K562 (cell line): ENCODE results near the gene ST6GALNAC6. TPM values are rescaled to one million over a fixed set of nuclear protein-coding genes. Genes with fewer than 3 reads are reported as not detected.
A peak's percentile ranks its signal among the peaks of the same experiment; 100 is the strongest.

Experiments used
- ATAC-seq: fragments of 200-7000 bp; cut with Tn5 transposase; 3 replicates; pipeline ENCODE4 v1.9.1; 2020; ENCODE audit warnings: moderate library complexity
- BruUV-seq: library from RNA; stranded (reverse); fragments of 400-500 nt; replicated peaks from 2 replicates; lab custom pipeline; 2021; lab: Mats Ljungman, UMichigan
- CTCF ChIA-PET: fragments of 300-600 bp; formaldehyde crosslinking; extraction: SDS; loops from one replicate; lab custom pipeline; 2021; ENCODE audit warnings: low intra/inter-chr PET ratio; lab: Yijun Ruan, JAX
- POLR2A ChIA-PET: fragments of 300-600, 350-650 bp; sonication (Branson Sonifier 250); formaldehyde crosslinking; extraction: SDS; loops from one replicate; lab custom pipeline; 2021; ENCODE audit warnings: antibody characterized with exemption, inconsistent platforms; lab: Yijun Ruan, JAX
- DNase-seq, 4 experiments: peaks; one replicate each; pipeline versions ENCODE4 v3.0.0 to v3.0.0-alpha.2; 2011 to 2018; ENCODE audit warnings: low spot score in 3 of 4, mixed read lengths in 3 of 4; ENCODE audit errors: extremely low read depth in 1 of 4
- FAIRE-seq: peaks from 2 replicates; lab custom pipeline; 2011; peaks lifted over from hg19 to GRCh38; lab: Jason Lieb, UNC
- H2AFZ ChIP-seq: 2 replicates; pipeline ENCODE4 v1.6.0; 2011; ENCODE audit warnings: low read depth, low read length, control low read depth, inconsistent platforms
- H3K27ac ChIP-seq: fragments of 200-600 bp; 3 replicates; pipeline ENCODE4 v1.8.0; 2011; ENCODE audit warnings: low read depth, mild to moderate bottlenecking, control low read depth, inconsistent platforms, low read length, moderate library complexity, mixed read lengths; ENCODE audit errors: extremely low read depth
- H3K27me3 ChIP-seq, 2 experiments: fragments of 300-600 bp in 1 of 2; 2 replicates in 1 of 2; 3 replicates in 1 of 2; pipeline versions ENCODE4 v1.6.0 to v1.8.0; 2011; ENCODE audit warnings: inconsistent platforms in 2 of 2, low read length in 2 of 2, mild to moderate bottlenecking in 1 of 2, mixed read lengths in 1 of 2, moderate library complexity in 1 of 2; ENCODE audit not compliant: control insufficient read depth in 2 of 2, insufficient read depth in 2 of 2
- H3K36me3 ChIP-seq: fragments of 300-600 bp; 3 replicates; pipeline ENCODE4 v1.8.0; 2011; ENCODE audit warnings: mild to moderate bottlenecking, low read length, inconsistent platforms; ENCODE audit not compliant: control insufficient read depth, insufficient read depth
- H3K4me1 ChIP-seq, 2 experiments: fragments of 200-600 bp in 1 of 2; replicated peaks in 1 of 2; 2 replicates in 1 of 2; 3 replicates in 1 of 2; pipeline versions ENCODE4 v1.5.1 to v1.8.0; 2011; ENCODE audit warnings: inconsistent platforms in 2 of 2, low read length in 2 of 2, mild to moderate bottlenecking in 1 of 2, mixed read lengths in 1 of 2, moderate library complexity in 1 of 2; ENCODE audit not compliant: control insufficient read depth in 2 of 2, insufficient read depth in 2 of 2
- H3K4me2 ChIP-seq: 2 replicates; pipeline ENCODE4 v1.6.1; 2011; ENCODE audit warnings: low read length, control low read depth, inconsistent platforms, mixed read lengths; ENCODE audit not compliant: insufficient read depth
- H3K4me3 ChIP-seq: fragments of 200-600 bp; sonication (generic), shearing (Covaris generic); 2 replicates; pipeline ENCODE4 v1.5.1; 2016; ENCODE audit warnings: control low read depth, inconsistent platforms
- H3K79me2 ChIP-seq: fragments of 200-600 bp; 3 replicates; pipeline ENCODE4 v1.8.0; 2011; ENCODE audit warnings: low read length, inconsistent platforms; ENCODE audit not compliant: control insufficient read depth, insufficient read depth
- H3K9ac ChIP-seq, 2 experiments: 2 replicates each; pipeline versions ENCODE4 v1.6.0 to v1.6.1; 2011; ENCODE audit warnings: low read depth in 2 of 2, low read length in 2 of 2, control low read depth in 1 of 2, inconsistent platforms in 1 of 2, mild to moderate bottlenecking in 1 of 2, mixed read lengths in 1 of 2; ENCODE audit not compliant: insufficient read depth in 1 of 2
- H3K9me1 ChIP-seq: one replicate; pipeline ENCODE4 v1.6.0; 2011; ENCODE audit warnings: inconsistent platforms, mild to moderate bottlenecking, low read length, moderate library complexity; ENCODE audit not compliant: control insufficient read depth, insufficient read depth
- H3K9me3 ChIP-seq: replicated peaks from 2 replicates; pipeline ENCODE4 v1.5.1; 2011; ENCODE audit warnings: low read depth, low read length, inconsistent platforms; ENCODE audit not compliant: control insufficient read depth, insufficient read depth
- H4K20me1 ChIP-seq: replicated peaks from 2 replicates; pipeline ENCODE4 v1.6.1; 2011; ENCODE audit warnings: low read length, inconsistent platforms, mixed read lengths; ENCODE audit not compliant: control insufficient read depth, insufficient read depth
- GMEB1 ChIP-seq: fragments of 250-450 bp; sonication (Bioruptor Pico); IDR thresholded peaks from 2 replicates; pipeline ENCODE4 v1.4.0; 2020; ENCODE audit warnings: mild to moderate bottlenecking
- HDAC2 ChIP-seq: fragments of 450-650 bp; IDR thresholded peaks from 2 replicates; pipeline ENCODE4 v1.6.1; 2016; ENCODE audit warnings: mild to moderate bottlenecking
- HNRNPLL ChIP-seq: fragments of 200-400 bp; formaldehyde crosslinking; IDR thresholded peaks from 2 replicates; pipeline ENCODE4 v1.6.1; 2017; ENCODE audit warnings: low read length, low read depth, mild to moderate bottlenecking; ENCODE audit not compliant: poor library complexity, severe bottlenecking
- MYC ChIP-seq, 2 experiments: fragments of 250-450 bp in 1 of 2; sonication (Bioruptor Pico) in 1 of 2; IDR thresholded peaks; 2 replicates each; pipeline versions ENCODE4 v1.5.1 to v1.6.1; 2012 to 2021; ENCODE audit warnings: low read depth in 2 of 2, borderline replicate concordance in 1 of 2, improper control_type of control experiment in 1 of 2, low read length in 1 of 2, mild to moderate bottlenecking in 1 of 2, moderate library complexity in 1 of 2
- NEUROD1 ChIP-seq: fragments of 150-350 bp; IDR thresholded peaks from 2 replicates; pipeline ENCODE4 v1.6.1; 2014; ENCODE audit warnings: borderline replicate concordance, low read length, low read depth; ENCODE audit not compliant: partially characterized antibody
- NFIC ChIP-seq: fragments of 450-650 bp; IDR thresholded peaks from 2 replicates; pipeline ENCODE4 v1.6.1; 2017; ENCODE audit warnings: mild to moderate bottlenecking, inconsistent platforms
- POLR2G ChIP-seq: fragments of 200-400 bp; formaldehyde crosslinking; IDR thresholded peaks from 2 replicates; pipeline ENCODE4 v1.6.1; 2017; ENCODE audit warnings: low read depth, mild to moderate bottlenecking, antibody characterized with exemption, low read length, moderate library complexity
- RAD51 ChIP-seq: fragments of 450-650 bp; IDR thresholded peaks from 2 replicates; pipeline ENCODE4 v1.7.1; 2016; ENCODE audit warnings: low read depth, mild to moderate bottlenecking, borderline replicate concordance
- SNIP1 ChIP-seq: fragments of 450-650 bp; IDR thresholded peaks from 2 replicates; pipeline ENCODE4 v1.7.1; 2017; ENCODE audit warnings: low read depth, mild to moderate bottlenecking
- SUPT5H ChIP-seq: fragments of 450-650 bp; IDR thresholded peaks from 2 replicates; pipeline ENCODE4 v1.6.1; 2016
- VEZF1 ChIP-seq: fragments of 200-800 bp; sonication (Bioruptor generic); IDR thresholded peaks from 2 replicates; pipeline ENCODE4 v1.6.1; 2017; ENCODE audit warnings: missing genetic modification characterization, missing compliant biosample characterization
- ZBTB7A ChIP-seq: IDR thresholded peaks from 2 replicates; pipeline ENCODE4 v1.6.1; 2011; ENCODE audit warnings: low read depth, mild to moderate bottlenecking, low read length, moderate library complexity, borderline replicate concordance; ENCODE audit not compliant: control insufficient read depth
- ZNF431 ChIP-seq: sonication (generic); formaldehyde crosslinking; IDR thresholded peaks from 2 replicates; pipeline ENCODE4 v1.8.0; 2022; ENCODE audit warnings: mild to moderate bottlenecking, missing genetic modification reagents
- WGBS: fragments of 100-300 bp; shearing (Covaris generic); methylation state at CpG from one replicate; pipeline ENCODE4 v1.1.6; 2016; ENCODE audit warnings: low coverage, mixed read lengths; ENCODE audit not compliant: insufficient coverage; ENCODE audit errors: missing lambda C conversion rate; 5-methylcytosine and 5-hydroxymethylcytosine counted together
- in situ Hi-C: fragments of 300-500 bp; cut with MboI; formaldehyde crosslinking; loops from 4 replicates; pipeline ENCODE4 v1.15.0; 2018; ENCODE audit warnings: inconsistent platforms, mixed read lengths
- intact Hi-C: fragments of 100-400 bp; cut with micrococcal nuclease; formaldehyde crosslinking; loops from 2 replicates; pipeline ENCODE4 v1.14.2; 2022
- polyA plus RNA-seq, 8 experiments: library from polyadenylated mRNA; depleted of rRNA in 4 of 8; stranded (reverse) in 5 of 8; unstranded in 3 of 8; fragments of >200 nt; fragmentation: Nextera tagmentation in 2 of 8; fragmentation: Illumina TruSeq in 1 of 8; extraction: Ambion mirVana in 2 of 8; extraction: Trizol in 1 of 8; gene quantifications; 2 replicates each; pipeline versions ENCODE4 v1.2.1 to v1.2.3, GENCODE V29; 2011 to 2014; ENCODE audit warnings: inconsistent platforms in 1 of 8, missing spikeins in 1 of 8
- total RNA-seq, 7 experiments: library from RNA; depleted of rRNA in 6 of 7; stranded (reverse); fragments of >200 nt in 6 of 7; fragmentation: Illumina TruSeq in 2 of 7; extraction: Trizol in 2 of 7; gene quantifications; 2 replicates each; pipeline versions ENCODE4 v1.2.1 to v1.2.3, GENCODE V29; 2011 to 2021; ENCODE audit warnings: low replicate concordance in 1 of 7

ST6GALNAC6 gene
- total and polyA plus RNA-seq, 9 of the 15 experiments (the other 6 are each of a cell fraction or from before 2014, with no cell fraction given) = 0.13 to 23.0 (median 14.5) TPM

- ChIA-PET CTCF (interaction anchor here (0.5 kb wide), 1 partner anchor 181 kb away, joined by 3 read pairs; no protein-coding TSS in a partner anchor), POLR2A (interaction anchor here (0.6 to 1.2 kb wide), 4 partner anchors 13 to 354 kb away, joined by 3 to 5 read pairs (median 4); no protein-coding TSS in a partner anchor)
- 2% methylated on average over 50 of the region's 71 CpGs for WGBS
- H3K4me3 ChIP-seq = peak within 1 kb of the TSS; percentile 70
- intact Hi-C loops = loop anchor here (2.0 to 10.0 kb wide), 3 partner anchors 20 to 412 kb away; no protein-coding TSS in a partner anchor
- DNase-seq = peak; percentile 94 to 98 (median 97)
- in situ Hi-C loops = loop anchor here (5.0 to 25.0 kb wide), 3 partner anchors 180 to 980 kb away; partner anchors contain the start of gene TOR2A
- peak within 1 kb of the TSS; percentile 40 for H3K27ac ChIP-seq
- no TSS peak for BruUV-seq
- H3K36me3 ChIP-seq = peaks cover 23% of the 10 kb centered on the region; the same call in 2 of the 3 replicates
- FAIRE-seq = peak; percentile 46
- peak; percentile 94 for ATAC-seq
- H3K9me1 ChIP-seq = no peaks in the 10 kb centered on the region
- H3K27me3 ChIP-seq = no peaks in the 10 kb centered on the region
- H3K79me2 ChIP-seq = peaks cover 17% of the 10 kb centered on the region
- H4K20me1 ChIP-seq = no peaks in the 10 kb centered on the region
- H3K9ac ChIP-seq = peak within 1 kb of the TSS; percentile 66 to 96
- peaks cover 38 to 62% of the 10 kb centered on the region in 2 experiments for H3K4me1 ChIP-seq
- H3K9me3 ChIP-seq = no peaks in the 10 kb centered on the region
- H3K4me2 ChIP-seq = peak within 1 kb of the TSS; percentile 91
- H2AFZ ChIP-seq = peak within 1 kb of the TSS; percentile 86
- TF ChIP-seq MYC (IDR thresholded peaks at IDR 0.05; ENCODE audit: low read depth, low read length) (0 out of 2 replicates have a peak, but pooled peaks have one; percentile 2), MYC (CRISPR knock-in tag; IDR thresholded peaks at IDR 0.05; ENCODE audit: borderline replicate concordance, low read depth) (no peak), RAD51 (no peak), SUPT5H (peak; percentile 47; the same call in 1 of the 2 replicates), ZBTB7A (0 out of 2 replicates have a peak, but pooled peaks have one; percentile 22), ZNF431 (CRISPR knock-in tag) (peak; percentile 35; the same call in 1 of the 2 replicates), GMEB1 (CRISPR knock-in tag) (peak; percentile 60), SNIP1 (peak; percentile 31; the same call in 1 of the 2 replicates), NFIC (no peak), NEUROD1 (no peak), HNRNPLL (peak; percentile 70), POLR2G (peak; percentile 79), HDAC2 (0 out of 2 replicates have a peak, but pooled peaks have one; percentile 16), VEZF1 (peak; percentile 82)
These were observed 17.5 kb upstream of the ST6GALNAC6 start, which contains the start of gene ST6GALNAC4 for GRCh38 chr9:127916720-127917581. TSS of gene ST6GALNAC4 (minus strand) at chr9:127917041. CDS start at chr9:127916419, 622 bp downstream.
